WTC11 (cell line): ENCODE data around the gene FURIN.

Experiments used
- CTCF ChIP-seq: fragments of 200-600 bp; IDR thresholded peaks from 2 replicates; pipeline ENCODE4 v1.8.0; 2022; ENCODE audit warnings: antibody characterized with exemption
- USF2 ChIP-seq: sonication (generic); formaldehyde crosslinking; IDR thresholded peaks from 2 replicates; pipeline ENCODE4 v1.8.1; 2023; ENCODE audit warnings: mild to moderate bottlenecking, missing genetic modification reagents, moderate library complexity

GRCh38 chr15:90866161-90866715 is 2.1 kb upstream of the FURIN start:
- TF ChIP-seq CTCF (no peak), USF2 (CRISPR knock-in tag) (no peak)
